AML-193 (cell line): ENCODE data around the gene MIXL1.
"Not testable (repeated sequence)": the region's sequence is repeated elsewhere in the genome, so short reads cannot be mapped to it uniquely, and the experiment has no call there.

Experiments used
- DNase-seq, 2 experiments: peaks; one replicate each; lab custom pipeline; 2025; lab: John Stamatoyannopoulos, UW

MIXL1 gene

DNA sequence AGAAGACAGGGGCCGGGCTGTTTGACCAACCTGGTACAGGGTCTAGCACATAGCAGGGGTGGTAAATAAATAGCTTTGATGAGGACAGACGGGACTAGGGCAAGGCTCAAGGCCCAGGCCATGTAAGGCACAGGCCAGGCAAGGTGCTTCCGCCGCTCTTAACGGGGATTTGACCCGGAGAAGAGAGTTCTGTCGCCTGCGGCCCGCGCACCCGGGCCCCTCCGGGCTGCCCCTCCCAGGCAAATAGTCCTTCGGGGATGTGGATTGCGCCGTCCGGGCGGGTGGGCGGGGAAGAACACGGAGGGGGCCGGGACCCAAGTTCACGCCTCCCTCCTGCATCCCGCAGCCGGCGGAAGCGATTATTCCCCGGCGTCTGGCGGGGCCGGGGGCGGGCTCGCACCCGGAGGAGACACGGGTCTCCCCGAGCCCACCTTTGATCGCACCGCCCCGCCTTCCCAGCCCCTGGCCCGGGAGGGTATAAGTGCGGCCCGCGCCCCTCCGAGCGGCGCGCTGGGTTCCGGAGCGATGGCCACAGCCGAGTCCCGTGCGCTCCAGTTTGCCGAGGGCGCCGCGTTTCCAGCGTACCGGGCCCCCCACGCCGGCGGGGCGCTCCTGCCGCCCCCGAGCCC, at the start of gene MIXL1:
Gene MIXL1 (plus strand): TSS at position 508 of the 629 bp plus-strand sequence. CDS start 18 bp downstream, at position 526.
- DNase-seq: no peak

DNA sequence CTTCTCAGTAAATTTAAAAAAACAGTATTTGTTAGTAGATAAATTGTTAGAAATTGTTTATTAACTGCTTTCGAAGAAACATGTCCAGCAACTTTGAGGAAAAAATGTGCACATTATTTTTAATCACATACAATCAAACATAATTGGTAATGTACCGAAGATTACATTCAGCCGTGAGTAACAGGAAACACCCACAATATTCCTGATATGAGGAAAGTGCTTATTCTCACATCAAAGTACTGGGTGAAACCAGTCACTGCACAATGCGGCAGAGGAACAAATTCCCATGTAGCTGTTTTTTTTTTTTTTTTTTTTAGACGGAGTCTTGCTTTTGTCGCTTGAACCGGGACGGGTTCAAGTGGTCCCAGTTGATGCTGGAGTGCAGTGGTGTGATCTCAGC, 46.6 kb upstream of the MIXL1 start:
- DNase-seq: no peak

DNA sequence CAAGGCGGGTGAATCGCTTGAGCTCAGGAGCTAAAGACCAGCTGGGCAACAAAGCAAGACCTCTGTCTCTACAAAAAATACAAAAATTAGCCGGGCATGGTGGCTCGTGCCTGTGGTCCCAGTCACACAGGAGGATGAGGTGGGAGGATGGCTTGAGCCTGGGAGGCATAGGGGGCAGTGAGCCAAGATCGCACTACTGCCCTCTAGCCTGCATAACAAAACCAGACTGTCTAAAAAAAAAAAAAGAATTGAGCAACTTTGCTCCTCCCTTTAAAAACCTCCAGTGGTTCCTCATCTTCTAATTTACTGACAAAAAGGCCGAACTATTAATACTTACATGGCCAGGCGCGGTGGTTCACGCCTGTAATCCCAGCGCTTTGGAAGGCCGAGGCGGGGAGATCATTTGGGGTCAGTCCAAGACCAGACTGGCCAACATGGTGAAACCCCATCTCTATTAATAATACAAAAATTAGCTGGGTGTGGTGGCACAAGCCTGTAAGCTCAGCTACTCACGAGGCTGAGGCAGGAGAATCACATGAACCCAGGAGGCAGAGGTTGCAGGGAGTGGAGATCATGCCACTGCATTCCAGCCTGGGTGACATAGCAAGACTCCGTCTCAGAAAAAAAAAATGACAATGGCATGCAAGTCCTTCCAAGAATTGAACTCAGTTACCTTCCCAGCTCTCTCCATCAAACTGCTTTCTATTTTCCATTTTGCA, 41.3 kb upstream of the MIXL1 start:
- DNase-seq: peak; percentile 77 to 84

DNA sequence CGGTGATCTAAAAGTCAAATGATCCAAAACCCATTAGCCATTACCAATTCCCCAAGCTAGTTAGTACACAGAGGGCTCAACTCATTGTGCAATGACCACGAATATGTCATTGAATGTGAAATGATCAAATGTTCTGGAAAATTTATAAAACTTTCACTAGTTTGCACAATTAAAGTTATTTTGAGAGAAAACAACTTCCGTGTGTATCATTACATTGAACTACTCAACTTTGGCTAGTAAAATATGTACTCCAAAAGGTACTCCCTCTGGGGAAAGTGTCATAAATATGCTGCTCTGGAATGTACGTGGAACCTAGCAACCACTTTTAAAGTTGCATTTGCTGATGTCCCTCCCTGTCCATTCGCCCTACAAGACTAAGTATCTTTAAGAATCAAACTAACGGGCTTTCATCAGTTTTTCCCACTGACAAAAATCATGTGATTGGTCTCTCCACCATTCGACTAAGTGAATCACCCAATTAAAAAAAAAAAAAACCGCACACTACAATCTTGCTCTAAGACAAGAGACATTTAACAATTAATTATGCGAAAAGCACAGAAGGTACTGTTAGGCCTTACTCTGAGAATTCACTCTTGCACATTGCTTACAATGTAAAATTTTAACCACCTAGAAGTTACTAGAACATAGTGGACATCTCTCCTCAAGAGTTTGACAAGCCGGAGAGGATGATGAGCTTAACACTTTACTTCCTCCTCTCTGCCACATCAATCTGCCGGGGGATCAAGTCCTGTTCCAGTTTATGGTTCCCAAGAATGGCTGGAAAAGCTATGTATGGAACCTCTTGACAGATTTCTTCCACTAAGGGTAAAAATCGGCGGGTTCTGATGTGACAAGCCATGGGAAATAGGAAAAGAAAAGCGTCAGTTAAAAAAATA, 38.1 kb upstream of the MIXL1 start:
- peak in 1 of 2 experiments; percentile 5 for DNase-seq

DNA sequence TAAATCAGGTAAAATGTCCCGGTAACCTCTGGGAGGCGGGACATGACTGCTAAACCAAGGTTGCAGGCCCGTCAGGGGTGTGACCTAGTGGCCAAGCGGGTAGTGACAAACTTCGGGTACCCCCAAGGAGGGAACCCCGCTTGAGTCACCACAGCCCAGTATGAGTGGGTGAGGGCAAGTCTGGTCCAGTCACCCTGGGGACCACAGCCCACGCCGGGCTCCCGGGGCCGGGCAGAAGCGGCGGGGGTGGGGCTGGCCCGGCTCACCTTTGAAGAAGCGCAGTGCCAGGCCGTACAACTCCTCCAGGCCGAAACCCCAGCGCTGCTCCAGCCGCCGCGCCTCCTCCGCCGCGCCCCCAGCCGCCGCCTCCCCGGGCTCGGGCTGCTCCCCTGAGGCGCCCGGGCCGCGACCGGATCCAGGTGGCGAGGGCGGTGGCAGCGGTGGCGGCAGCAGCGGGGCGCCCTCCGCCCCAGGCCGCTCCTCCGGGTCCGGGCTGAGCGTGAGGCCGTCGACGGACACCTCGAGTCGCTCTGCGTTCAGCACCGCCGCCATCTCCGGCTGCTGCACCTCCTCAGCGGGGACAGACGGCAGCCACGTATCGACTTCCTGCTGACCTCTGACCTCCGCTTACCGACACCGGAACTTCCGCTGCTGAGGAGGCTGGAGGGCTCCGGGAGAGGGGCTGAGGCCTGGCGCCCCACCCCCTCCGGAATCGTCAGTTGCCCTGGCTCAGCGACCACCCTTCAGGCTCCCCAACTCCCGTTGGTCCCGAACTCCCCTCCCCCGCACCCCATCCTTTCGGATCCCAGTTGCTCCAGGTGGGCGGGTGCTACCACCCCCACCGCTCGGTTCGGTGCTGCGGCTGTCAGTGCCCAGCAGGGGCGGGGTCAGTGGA, 37.1 kb upstream of the MIXL1 start, which contains the start of gene ACBD3:
Gene ACBD3 (minus strand): TSS at position 618 of the 895 bp plus-strand sequence. CDS start 66 bp downstream, at position 552.
- DNase-seq: peak; percentile 81 to 85

DNA sequence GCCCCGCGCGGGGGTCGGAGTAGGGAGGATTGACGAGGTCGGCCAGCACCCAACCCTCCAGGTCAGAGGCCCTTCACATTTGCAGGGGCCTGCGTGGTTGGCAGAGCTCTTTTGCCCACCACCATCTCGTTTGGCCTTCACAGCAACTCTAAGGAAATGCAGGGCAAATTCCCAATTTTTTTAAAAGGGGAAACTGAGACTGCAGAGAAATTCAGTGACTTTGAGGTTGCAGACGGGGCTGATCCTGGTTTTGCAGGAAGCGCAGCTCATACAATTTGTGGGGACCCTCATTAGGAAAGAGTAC, 36.5 kb upstream of the MIXL1 start:
- no peak for DNase-seq

DNA sequence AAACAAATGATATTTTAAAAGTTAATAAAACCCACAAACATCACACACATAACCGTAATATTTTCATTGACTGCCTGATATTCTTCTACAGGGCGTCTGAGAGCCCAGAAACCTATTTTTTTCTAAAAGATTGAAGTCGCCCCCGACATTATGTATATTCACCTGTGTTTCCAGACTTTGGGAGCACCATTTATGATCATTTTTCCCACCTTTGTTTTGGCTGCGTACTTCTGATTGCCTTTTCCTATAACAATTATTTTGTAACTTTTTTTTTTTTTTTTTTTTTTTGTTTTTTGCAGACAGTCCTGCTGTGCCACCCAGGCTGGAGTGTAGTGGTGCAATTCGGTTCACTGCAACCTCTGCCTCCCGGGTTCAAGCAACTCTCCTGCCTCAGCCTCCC, 36.1 kb upstream of the MIXL1 start:
- no peak for DNase-seq

DNA sequence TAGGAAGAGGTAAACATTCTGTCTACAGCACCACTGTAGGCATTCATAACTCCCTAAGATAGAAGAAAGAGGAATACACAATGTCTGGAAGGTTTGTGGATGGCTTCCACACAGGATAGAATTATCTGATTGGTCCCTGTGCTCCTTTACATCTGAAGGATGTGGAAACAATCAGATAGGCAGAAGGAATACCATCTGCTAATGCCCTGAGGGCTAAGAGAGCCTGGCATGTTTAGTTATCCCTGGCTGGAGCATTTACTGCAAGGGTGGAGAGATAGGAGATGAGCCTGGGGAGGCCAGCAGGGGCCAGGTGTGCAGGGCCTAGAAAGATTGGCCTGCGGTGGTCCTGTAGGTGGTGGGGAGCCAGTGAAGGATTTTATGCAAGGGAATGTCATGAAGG, 28.3 kb upstream of the MIXL1 start:
- no peak for DNase-seq

DNA sequence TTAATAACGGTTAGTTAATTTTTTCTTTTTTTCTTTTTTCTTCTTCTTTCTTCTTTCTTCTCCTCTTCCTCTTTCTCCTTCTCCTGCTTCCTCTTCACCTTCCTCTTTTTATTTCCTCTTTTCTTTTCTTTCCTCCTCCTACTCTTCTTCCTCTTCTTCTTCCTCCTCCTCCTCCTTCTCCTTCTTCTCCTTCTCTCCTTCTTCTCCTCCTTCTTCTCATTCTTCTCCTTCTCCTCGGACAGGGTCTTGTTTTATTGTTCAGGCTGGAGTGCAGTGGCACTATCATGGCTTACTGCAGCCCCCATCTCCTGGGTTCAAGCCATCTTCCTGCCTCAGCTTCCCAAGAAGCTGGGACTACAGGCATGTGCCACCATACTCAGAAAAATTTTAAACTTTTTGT, 23.5 kb upstream of the MIXL1 start:
- DNase-seq: no peak

DNA sequence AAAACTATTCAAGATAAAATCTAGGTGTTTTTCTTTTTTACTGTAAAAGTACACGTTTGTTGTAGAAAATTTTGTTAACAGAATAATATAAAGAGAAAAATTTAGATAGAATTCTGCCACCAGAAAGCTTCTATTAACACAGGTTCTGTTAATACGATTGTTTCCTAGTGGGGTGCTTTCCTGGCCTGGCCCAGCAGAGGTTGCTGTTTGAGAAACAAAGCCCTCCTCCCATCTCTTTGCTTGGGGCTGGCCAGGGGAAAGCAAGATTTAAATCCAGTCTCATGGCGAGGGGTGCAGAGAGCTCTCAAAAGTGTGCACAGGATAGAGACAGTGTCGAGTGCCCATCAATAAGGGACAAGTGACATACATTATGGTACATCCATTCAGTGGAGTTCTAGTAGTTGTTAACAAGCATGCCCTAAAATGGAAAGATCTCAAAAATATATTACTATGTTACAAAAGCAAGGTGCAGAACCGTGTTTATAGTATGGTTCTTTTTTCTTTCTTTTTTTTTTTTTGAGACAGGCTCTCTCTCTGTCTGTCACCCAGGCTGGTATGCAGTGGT, 22.4 kb upstream of the MIXL1 start:
- DNase-seq: peak; percentile 11 to 14

DNA sequence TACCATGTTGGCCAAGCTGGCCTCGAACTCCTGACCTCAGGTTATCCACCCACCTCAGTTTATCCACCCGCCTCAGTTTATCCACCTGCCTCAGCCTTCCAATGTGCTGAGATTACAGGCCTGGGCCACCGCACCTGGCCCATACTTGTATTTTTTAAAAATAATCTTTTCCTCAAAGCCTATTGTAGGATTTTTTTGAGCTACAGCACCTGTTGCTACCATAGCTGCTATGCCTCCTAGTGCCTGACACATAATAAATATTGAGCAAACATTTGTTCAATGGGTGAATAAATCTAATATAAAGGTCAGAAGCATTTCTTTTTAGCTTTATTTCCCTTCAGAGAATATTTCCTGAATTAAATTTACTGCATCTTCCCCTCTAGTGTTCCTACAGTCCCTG, 21.2 kb upstream of the MIXL1 start:
- DNase-seq: no peak

DNA sequence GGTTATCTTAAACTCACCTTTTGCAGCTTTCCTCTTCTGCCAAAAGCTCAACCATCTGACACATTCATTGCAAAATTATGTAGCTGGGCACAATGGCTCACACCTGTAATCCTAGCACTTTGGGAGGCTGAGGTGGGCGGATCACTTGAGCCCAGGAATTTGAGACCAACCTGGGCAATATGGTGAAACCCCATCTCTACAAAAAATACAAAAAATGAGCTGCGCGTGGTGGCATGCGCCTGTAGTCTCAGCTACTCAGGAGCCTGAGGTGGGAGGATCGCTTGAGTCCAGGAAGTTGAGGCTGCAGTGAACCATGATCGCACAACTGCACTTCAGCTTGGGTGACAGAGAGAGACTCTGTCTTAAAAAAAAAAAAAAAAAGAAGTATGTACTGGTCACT, 20.8 kb upstream of the MIXL1 start:
- not testable (repeated sequence) for DNase-seq

DNA sequence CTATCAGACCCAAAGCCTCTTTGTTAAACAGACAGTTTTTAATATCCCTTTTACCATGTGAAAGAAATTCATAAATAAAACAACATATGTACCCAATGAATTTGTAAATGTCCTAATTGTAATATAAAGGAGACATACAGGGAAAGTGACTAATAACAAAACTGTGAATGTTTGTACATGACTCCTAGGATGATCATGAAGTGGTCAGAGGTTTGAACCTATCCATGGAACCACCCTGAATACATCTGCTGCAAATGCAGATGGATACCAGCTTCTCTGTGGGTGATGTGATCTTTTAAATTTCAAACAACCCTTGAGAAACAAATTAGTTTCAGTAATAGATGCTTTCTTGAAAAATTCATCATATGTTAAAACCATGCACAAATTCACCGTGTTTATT, 20.2 kb upstream of the MIXL1 start:
- no peak for DNase-seq

DNA sequence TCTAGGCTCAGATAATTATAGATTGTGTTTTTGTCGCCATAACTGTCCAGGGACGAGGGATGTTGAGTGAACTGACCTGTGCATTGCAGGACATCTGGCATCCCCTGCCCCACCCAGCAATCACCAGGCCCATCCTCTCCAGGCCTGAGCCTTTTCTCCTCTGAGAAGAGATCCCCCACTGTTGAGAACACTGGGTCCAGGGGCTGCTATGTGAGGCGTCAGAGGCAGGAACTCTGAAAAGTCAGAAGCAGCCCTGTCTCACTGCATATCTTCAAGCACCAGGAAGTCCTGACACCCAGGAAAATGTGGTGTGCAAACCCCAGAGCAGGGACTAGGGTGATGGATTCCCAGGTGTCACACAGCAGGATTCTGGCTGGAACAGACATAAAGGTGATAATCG, 19.8 kb upstream of the MIXL1 start:
- DNase-seq: no peak

DNA sequence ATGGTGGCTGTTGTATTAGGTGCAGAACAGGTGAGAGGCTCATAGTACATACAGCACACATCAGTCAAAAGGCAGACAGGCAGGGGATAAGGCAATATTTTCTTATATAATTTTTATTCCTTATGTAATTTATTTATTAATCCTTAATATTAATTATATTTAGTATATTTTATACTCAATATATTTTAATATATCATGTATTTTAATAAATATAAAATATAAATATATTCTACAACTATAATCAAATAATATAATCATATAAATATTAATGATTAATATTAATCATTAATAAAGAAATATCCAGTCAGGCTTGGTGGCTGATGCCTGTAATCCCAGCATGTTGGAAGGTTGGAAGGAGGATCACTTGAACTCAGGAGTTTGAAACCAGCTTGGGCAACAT, 19.3 kb upstream of the MIXL1 start:
- DNase-seq: no peak

DNA sequence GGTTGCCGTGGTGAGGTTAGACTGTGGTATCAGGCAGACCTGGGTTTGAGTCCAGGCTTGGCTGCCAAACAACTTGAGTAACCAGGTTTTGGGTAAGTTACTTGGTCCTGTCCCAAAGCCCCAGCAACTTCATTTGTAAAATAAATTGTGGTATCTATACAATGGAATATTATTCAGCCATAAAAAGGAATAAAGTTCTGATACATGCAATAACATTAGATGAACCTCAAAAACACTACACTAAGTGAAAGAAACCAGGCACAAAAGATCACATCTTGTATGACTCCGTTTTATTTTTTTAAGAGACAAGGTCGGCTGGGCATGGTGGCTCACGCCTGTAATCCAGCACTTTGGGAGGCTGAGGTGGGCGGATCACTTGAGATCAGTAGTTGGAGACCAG, 16.4 kb upstream of the MIXL1 start:
- DNase-seq: no peak

DNA sequence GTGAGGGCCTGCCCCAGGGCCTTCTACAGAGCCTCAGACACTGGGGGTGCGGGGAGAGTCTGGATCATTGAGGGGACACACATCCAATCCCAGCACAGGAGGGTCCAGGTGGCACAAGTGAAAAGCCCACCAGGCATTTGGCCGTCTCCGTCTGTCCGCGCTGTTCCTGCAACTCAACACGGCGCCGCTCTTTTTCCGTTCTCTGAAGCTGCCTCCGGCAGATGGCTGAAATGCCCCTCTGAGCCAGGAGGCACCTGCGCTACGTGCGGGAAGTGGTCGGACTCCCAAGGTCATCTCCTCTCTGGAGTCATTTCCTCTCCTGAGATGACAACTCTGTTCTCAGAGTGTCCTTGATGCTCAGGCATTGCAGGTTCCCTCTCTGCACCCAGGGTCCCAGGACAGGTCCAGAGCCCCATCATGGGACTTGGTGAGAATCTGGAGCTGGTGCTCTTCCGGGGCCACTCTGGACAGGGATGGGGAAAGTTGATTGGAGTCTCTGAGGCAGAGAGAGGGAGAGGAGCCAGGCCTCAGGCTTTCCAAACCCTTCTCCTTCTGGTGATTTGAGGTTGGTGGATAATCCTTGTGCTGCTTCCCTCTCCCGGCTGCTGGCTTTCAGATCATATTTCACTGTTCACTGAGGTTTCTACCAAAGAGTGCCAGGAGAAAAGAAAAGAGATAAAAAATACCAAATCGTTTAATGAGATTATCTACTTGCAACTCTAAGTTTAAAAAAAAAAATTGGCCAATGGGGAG, 14.0 kb upstream of the MIXL1 start:
- DNase-seq: no peak

DNA sequence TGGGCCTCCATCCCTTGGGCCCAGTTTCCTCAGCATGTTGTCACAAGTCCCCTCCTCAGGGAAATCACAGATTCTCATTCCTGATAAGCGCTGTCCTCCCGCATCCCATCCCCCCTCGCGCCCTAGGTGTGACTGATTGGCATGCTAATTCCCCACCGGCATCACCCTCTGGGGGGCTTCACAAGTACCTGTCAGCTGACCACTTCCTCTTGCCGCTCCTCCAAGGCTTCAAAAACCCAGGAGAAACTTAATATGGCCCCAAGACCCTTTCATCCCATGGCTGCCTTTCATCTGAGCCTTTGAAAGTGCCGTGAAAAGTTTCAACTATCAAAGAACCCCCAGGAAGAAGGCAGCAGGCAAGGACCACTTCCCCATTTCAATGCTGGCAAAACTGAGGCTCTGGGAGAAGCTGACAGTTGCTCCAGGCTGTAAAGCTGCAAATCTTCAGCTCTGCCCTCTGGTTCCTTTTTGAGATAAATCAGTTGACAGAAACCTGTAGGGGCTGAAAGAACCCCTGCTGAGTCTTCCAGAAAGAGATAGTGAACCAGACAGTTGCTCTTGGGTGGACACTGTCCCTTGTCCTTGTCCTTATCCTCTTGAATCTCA, 12.8 kb upstream of the MIXL1 start:
- no peak for DNase-seq

DNA sequence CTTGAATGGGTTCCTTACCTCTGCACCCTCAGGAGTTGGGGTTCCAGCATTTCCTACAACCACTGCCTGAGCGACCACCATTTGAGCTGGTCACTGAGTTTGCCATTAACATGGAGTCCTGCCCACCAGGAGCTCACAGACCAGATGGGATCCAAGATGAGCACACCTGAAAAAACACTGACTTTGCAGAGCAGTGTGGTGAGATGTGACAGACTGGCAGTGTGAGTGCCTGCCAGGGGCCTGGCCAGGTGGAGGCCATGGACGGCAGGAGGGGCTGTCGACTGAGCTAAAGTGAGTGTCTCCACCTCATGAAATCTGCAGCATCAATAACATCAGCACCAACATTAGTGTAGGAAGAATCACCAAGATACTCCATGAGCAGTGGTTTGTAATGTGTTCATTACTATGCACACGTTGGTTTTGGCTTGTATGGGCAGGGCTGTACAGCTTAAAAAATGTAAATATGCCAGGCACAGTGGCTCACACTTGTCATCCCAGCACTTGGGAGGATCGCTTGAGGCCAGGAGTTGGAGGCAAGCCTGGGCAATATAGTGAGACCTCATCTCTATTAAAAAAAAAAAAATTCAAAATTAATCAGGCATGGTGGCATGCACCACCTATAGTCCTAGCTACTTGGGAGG, 12.2 kb upstream of the MIXL1 start:
- no peak for DNase-seq

DNA sequence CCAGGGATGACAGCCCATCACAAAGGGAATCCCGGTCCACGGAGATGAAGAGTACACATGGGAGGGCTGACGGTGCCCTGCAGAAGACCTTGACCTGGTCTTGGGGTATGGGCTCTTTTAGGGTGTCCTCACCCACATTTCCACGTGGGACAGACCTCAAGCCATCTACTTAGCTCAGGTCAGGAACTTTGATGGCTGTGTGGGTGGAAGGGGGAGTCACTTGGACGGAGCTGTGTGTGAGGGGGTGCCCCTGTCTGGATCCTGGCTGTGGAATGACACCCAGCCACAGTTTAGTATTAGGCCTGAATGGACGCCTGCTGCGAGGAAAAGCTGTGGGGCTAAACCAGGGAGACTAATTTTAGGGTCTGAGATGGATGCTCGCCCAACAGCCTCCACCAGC, 10.9 kb upstream of the MIXL1 start:
- DNase-seq: no peak
